GM18858 (cell line): Measurements from ENCODE around the gene PI4KA.

Source experiments
- ATAC-seq: cut with Tn5 transposase; IDR thresholded peaks from one replicate; pipeline ENCODE4 v1.9.1; 2021; ENCODE audit not compliant: unreplicated experiment

The PI4KA gene

DNA sequence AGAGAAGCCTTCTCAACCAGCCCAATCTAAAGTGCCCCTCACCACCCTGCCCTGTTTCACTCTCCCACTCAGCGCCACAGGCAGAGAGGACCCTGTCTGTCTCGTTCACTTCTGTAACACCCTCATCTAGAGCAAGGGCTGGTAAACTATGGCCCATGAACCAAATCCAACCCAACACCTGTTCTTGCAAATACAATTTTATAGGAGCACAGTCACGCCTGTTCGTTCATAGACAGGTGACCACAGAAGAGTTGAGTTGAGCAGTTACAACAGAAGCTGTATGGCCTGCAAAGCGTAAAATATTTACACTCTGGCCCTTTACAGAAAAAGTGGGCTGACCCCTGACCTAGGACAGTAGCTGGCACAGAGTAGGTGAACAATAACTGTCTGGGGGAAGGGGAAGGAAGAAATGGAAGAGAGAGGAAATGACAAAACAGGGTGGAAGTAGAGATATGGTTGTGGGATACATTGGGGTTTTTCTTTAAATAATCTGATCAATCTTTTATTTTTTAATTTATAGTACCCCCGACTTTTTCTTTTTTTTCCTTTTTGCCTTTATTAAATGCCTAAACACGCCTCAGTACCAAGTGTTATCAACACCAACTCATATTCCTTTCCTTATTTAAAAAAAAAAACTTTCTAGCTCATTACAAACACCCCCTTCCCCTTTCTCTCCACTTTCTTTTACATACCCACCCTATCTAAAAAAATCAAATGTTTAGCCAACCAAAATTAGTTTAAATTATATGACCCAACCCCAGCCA, 63.8 kb downstream of the PI4KA start:
- no peak for ATAC-seq

DNA sequence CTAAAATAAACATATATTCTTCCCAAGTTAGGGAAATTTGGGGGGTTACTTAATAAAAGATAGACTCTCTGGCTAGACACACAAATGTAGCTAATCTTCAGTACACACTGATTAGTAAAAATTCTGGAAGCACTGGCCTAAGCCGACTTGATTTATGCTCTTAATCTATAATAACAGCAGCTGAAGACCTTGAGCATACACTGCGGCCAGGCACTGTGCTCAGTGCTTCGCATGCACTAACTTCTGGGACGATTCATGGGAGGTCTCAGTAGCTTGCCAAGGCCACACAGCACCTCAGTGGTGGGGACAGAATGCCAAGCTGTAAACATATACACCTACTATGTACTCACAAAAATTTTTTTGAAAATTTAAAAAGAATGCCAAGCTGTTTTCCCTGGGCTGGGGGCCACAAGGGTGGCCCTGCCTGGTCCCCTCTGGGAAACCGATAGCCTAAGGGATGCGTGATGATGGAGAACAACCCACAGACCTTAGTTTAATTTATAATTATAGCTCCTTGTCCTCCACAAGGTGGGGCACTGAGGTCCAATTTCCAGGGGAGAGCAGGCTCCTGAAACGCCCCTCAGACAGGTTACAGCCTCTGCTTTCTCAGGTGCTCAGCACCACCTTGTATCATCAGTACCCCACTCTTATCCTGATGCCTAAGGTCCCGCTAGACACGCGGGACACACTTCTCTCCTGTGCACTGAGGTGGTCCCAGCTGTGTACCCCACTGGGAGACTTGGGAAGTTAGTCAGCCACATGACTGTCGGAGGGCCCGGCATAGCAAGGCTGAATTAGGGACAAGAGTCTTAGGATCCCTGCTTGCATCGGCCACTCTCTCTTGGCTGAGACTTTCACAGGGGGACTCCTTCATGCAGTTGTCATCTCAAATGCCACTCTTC, 64.6 kb downstream of the PI4KA start:
- no peak for ATAC-seq

- ATAC-seq: no peak
Measured at GRCh38 chr22:20792966-20793728, 65.5 kb downstream of the PI4KA start.

DNA sequence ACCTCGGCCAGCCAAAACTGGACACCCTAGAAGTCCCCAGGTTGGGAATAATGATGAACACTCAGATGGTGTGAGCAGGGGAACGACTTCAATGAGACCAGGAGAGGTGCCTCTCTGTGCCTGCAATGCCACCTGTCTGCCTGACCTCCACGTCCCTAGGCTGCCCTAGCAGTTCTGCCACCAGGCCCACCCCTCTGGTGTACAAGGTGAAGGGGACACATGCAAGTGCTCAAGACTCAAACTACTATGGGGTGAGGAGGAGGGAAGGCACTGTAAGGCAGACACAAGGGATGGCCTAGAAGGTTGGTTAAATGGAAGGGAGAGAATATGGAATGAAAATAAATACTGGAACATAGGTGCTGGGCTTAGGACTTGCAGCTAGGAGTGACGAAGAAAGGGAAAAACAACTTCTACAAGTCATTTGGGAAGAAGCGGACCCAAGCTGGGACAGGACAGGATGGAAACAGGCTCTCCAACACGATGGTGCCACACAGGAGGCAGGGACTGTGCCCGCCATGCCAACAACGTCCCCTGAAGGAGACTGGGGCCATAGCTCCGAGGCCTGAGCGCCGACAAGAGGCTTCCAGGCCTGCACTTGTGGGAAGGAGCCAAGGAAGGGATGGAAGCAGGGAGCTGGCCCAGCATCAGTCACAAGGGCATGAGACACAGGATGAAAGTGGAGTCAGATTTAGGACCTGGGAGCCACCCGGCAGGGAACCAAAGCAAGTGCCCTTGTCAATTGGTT, 66.2 kb downstream of the PI4KA start:
- no peak for ATAC-seq

DNA sequence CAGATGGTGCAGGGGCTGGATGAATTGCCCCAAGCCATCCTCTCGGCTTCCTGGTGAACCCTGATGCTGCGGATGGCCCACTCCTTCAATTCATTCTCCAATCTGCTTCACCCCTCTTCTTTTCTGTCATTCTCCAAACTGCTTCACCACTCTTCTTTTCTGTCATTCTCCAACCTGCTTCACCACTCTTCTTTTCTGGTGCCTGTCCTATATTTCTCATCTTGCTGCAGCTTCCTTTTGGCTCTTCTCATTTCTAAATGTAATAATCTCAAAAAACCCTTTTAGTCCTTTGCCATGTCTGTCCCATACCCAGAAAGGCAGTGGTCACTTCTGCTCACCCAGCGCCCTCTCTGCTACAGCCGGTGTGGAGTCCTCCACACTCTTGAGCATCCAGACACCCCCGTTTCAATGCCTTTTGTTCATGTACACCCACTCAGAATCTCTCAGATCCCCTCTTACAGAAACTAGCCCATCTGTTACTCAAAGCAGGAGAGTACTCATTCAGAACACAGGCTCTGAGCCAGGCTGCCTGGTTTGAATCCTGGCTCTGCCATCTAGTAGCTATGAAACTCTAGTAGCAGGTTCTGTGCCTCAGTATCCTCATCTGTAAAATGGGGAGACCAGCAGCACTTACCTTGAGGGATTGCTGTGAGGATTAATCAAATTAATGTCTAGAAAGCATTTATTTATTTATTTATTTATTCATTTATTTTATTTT, 69.8 kb downstream of the PI4KA start:
- ATAC-seq: no peak

GRCh38 chr22:20787746-20788626, 70.6 kb downstream of the PI4KA start:
- no peak for ATAC-seq

DNA sequence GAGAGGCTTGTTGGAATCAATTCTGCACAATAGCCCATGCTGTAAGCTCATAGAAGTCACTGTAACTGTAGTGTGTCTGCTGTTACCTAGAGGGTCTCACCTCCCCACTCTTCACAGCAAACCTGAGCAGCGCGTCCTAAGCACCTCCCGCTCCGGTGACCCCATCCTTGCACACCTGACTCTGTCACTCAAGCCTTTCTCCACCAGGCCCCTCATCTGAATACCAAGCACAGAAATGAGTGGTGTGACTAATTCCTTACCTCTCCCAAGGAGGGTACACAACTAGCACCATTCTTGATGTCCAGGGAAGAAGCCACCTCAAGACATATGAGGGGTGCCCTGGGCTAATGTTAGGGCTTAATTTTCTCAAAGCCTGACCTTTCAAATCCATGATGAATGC, 71.4 kb downstream of the PI4KA start:
- ATAC-seq: no peak

DNA sequence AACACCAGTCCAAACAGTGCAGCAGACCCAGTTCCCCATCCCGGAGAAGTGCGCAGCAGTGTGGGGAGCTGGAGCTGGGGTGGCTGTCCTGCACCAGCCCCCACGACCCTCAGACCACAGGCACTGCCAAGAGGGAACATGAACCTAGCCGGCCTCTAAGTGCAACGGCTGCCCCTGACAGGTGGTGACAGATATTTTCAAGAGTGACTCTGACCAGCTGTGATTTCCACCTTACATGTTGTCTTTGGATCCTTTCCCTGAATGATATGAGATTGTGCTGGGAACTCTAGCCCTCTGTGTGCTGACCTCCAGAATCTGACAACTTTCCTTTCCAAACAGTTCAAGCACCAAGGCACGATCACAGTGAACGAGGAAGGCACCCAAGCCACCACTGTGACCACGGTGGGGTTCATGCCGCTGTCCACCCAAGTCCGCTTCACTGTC, 72.1 kb downstream of the PI4KA start:
- no peak for ATAC-seq

- no peak for ATAC-seq
Measured at GRCh38 chr22:20786048-20786447, 72.6 kb downstream of the PI4KA start.

GRCh38 chr22:20785415-20785814, 73.2 kb downstream of the PI4KA start:
- ATAC-seq: no peak

DNA sequence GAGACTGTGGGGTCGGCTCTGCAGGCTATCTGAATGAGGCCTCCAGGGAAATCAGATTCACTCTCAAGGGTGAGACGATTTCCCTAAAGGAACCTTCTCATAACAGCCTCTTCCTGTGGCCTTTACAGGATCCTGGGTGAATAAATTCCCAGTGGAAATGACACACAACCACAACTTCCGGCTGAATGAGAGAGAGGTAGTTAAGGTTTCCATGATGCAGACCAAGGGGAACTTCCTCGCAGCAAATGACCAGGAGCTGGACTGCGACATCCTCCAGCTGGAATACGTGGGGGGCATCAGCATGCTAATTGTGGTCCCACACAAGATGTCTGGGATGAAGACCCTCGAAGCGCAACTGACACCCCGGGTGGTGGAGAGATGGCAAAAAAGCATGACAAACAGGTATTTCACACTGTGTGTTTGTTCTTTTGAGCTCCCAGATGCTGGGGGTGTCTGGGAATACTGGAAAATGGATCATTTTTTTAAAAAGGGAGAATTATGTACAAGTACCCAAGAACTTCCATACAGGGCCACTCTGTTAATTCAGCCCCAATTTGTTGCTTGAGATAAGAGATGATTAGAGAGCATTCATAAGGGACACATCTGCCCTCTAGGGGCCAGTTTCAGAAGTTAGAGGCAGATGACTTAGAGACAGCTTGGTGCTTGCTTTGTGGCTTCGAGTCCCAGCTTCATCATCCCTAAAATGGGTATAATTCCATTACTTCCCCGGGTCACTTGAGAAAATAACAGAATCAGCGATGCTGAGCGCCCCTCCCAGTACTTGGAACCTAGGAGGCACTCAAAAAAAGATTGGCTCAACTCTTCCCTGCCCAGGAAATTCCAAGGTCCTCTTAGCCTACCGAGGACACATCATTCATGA, 74.5 kb downstream of the PI4KA start:
- ATAC-seq: no peak

DNA sequence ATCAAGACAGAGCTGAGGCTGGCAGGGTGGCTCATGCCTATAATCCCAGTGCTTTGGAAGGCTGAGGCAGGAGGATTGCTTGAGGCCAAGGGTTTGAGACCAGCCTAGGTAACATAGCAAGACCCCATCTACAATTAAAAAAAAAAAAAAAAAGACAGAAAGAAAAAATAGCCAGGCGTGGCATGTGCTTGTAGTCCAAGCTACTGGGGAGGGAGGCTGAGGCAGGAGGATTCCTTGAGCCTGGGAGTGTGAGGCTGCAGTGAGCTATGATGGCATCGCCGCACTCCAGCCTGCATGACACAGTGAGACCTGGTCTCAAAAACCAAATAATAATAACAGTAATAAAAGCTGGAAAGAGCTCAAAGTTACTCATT, 75.3 kb downstream of the PI4KA start:
- no peak for ATAC-seq

- no peak for ATAC-seq
Measured at GRCh38 chr22:20782596-20783299, 75.9 kb downstream of the PI4KA start.

- ATAC-seq: no peak
Measured at GRCh38 chr22:20782083-20782482, 76.5 kb downstream of the PI4KA start.

- ATAC-seq: no peak
Measured at GRCh38 chr22:20781272-20781990, 77.2 kb downstream of the PI4KA start.

DNA sequence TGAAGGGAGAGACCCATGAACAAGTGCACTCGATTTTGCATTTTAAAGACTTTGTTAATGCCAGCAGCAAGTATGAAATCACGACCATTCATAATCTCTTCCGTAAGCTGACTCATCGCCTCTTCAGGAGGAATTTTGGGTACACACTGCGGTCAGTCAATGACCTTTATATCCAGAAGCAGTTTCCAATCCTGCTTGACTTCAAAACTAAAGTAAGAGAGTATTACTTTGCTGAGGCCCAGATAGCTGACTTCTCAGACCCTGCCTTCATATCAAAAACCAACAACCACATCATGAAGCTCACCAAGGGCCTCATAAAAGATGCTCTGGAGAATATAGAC, 78.8 kb downstream of the PI4KA start:
- no peak for ATAC-seq
